Liver (tissue), 9 donors: ENCODE data around the gene SPEG. TPM values are rescaled to one million over a fixed set of nuclear protein-coding genes. Genes with fewer than 3 reads are reported as not detected.

Experiments
- DNase-seq: peaks from one replicate; pipeline ENCODE4 v3.0.0-alpha.2; 2017; ENCODE audit warnings: low spot score
- H3K27ac ChIP-seq, 2 donors: one replicate each; pipeline ENCODE4 v1.7.0; 2013; ENCODE audit warnings: inconsistent platforms in 2 of 2, low read length in 2 of 2, control low read depth in 1 of 2, low read depth in 1 of 2, mild to moderate bottlenecking in 1 of 2
- H3K27me3 ChIP-seq, 4 donors: one replicate each; pipeline versions ENCODE4 v1.6.1 to v1.7.0; 2013; ENCODE audit warnings: low read length in 3 of 4, inconsistent platforms in 1 of 4, mild to moderate bottlenecking in 1 of 4, moderate library complexity in 1 of 4; ENCODE audit not compliant: control insufficient read depth in 4 of 4, insufficient read depth in 4 of 4
- H3K36me3 ChIP-seq, 4 donors: one replicate each; pipeline versions ENCODE4 v1.6.1 to v1.7.0; 2013; ENCODE audit warnings: low read length in 3 of 4, mild to moderate bottlenecking in 3 of 4, low read depth in 1 of 4, moderate library complexity in 1 of 4; ENCODE audit not compliant: control insufficient read depth in 4 of 4, insufficient read depth in 3 of 4
- H3K4me1 ChIP-seq, 4 donors: one replicate each; pipeline versions ENCODE4 v1.6.1 to v1.7.0; 2013; ENCODE audit warnings: low read length in 3 of 4, mild to moderate bottlenecking in 3 of 4, moderate library complexity in 1 of 4; ENCODE audit not compliant: control insufficient read depth in 4 of 4, insufficient read depth in 4 of 4
- H3K4me3 ChIP-seq, 3 donors: one replicate each; pipeline versions ENCODE4 v1.6.1 to v1.7.0; 2013; ENCODE audit warnings: low read length in 3 of 3, control low read depth in 1 of 3, low read depth in 1 of 3, mild to moderate bottlenecking in 1 of 3
- H3K9ac ChIP-seq, 2 donors: one replicate each; pipeline ENCODE4 v1.7.0; 2013; ENCODE audit warnings: low read length in 2 of 2, mild to moderate bottlenecking in 2 of 2, moderate library complexity in 2 of 2, control low read depth in 1 of 2, low read depth in 1 of 2
- H3K9me3 ChIP-seq, 4 donors: one replicate each; pipeline versions ENCODE4 v1.6.1 to v1.7.0; 2013; ENCODE audit warnings: low read length in 3 of 4; ENCODE audit not compliant: control insufficient read depth in 4 of 4
- EGR1 ChIP-seq, 2 donors: IDR thresholded peaks; 2 replicates each; pipeline ENCODE4 v1.6.1; 2016 to 2018; ENCODE audit warnings: antibody characterized with exemption in 2 of 2, low read depth in 2 of 2
- FOXA1 ChIP-seq: IDR thresholded peaks from 2 replicates; pipeline ENCODE4 v1.6.1; 2016; ENCODE audit warnings: antibody characterized with exemption
- FOXA2 ChIP-seq: IDR thresholded peaks from 2 replicates; pipeline ENCODE4 v1.6.1; 2016; ENCODE audit warnings: antibody characterized with exemption
- GABPA ChIP-seq, 2 donors: IDR thresholded peaks in 1 of 2; conservative IDR thresholded peaks in 1 of 2; 2 replicates each; pipeline ENCODE4 v1.6.1; 2016; ENCODE audit warnings: antibody characterized with exemption in 2 of 2, mild to moderate bottlenecking in 1 of 2, moderate library complexity in 1 of 2
- HNF4A ChIP-seq, 2 donors: conservative IDR thresholded peaks; 2 replicates each; pipeline ENCODE4 v1.6.1; 2016; ENCODE audit warnings: antibody characterized with exemption in 2 of 2, mild to moderate bottlenecking in 2 of 2
- HNF4G ChIP-seq: IDR thresholded peaks from 2 replicates; pipeline ENCODE4 v1.6.1; 2016; ENCODE audit warnings: antibody characterized with exemption
- JUND ChIP-seq, 2 donors: IDR thresholded peaks; 2 replicates each; pipeline ENCODE4 v1.6.1; 2016; ENCODE audit warnings: antibody characterized with exemption in 2 of 2
- NR2F2 ChIP-seq: IDR thresholded peaks from 2 replicates; pipeline ENCODE4 v1.6.1; 2016; ENCODE audit warnings: antibody characterized with exemption
- RAD21 ChIP-seq, 2 donors: IDR thresholded peaks; 2 replicates each; pipeline ENCODE4 v1.6.1; 2016; ENCODE audit warnings: antibody characterized with exemption in 2 of 2, mild to moderate bottlenecking in 2 of 2
- RXRA ChIP-seq, 2 donors: IDR thresholded peaks; 2 replicates each; pipeline ENCODE4 v1.6.1; 2017 to 2018; ENCODE audit warnings: antibody characterized with exemption in 2 of 2, mild to moderate bottlenecking in 1 of 2
- SP1 ChIP-seq: IDR thresholded peaks from 2 replicates; pipeline ENCODE4 v1.6.1; 2018; ENCODE audit warnings: antibody characterized with exemption, mild to moderate bottlenecking
- TAF1 ChIP-seq: conservative IDR thresholded peaks from 2 replicates; pipeline ENCODE4 v1.6.1; 2016; ENCODE audit warnings: antibody characterized with exemption, mild to moderate bottlenecking
- YY1 ChIP-seq: IDR thresholded peaks from 2 replicates; pipeline ENCODE4 v1.6.1; 2016; ENCODE audit warnings: antibody characterized with exemption, mild to moderate bottlenecking
- WGBS: extraction: QIAGEN DNeasy Blood & Tissue Kit; methylation state at CpG from one replicate; pipeline ENCODE4 v1.1.7; 2013; 5-methylcytosine and 5-hydroxymethylcytosine counted together
- polyA plus RNA-seq, 2 donors: library from polyadenylated mRNA; stranded (reverse) in 1 of 2; unstranded in 1 of 2; fragments of 200-250 nt in 1 of 2; fragments of >200 nt in 1 of 2; fragmentation: Nextera tagmentation in 1 of 2; extraction: Ambion mirVana in 1 of 2; gene quantifications; one replicate each; pipeline versions ENCODE4 v1.2.1 to v1.2.3, GENCODE V29; 2013 to 2015
- total RNA-seq, 2 donors: library from RNA; depleted of rRNA; stranded (reverse); fragments of >200 nt; gene quantifications; one replicate each; pipeline ENCODE4 v1.2.3, GENCODE V29; 2014
- TF ChIP-seq, protein P1 (sequence below): fragments of 150-350 bp; IDR thresholded peaks from 2 replicates; pipeline ENCODE4 v1.5.1; 2017; ENCODE audit warnings: improper control_type of control experiment, low read depth, low read length; ENCODE audit not compliant: missing input control
- TF ChIP-seq, protein P2 (sequence below): IDR thresholded peaks from 2 replicates; pipeline ENCODE4 v1.6.1; 2016; ENCODE audit warnings: antibody characterized with exemption
- TF ChIP-seq, protein P3 (sequence below): IDR thresholded peaks from 2 replicates; pipeline ENCODE4 v1.6.1; 2016; ENCODE audit warnings: antibody characterized with exemption
- TF ChIP-seq, protein P4 (sequence below): IDR thresholded peaks from 2 replicates; pipeline ENCODE4 v1.6.1; 2016; ENCODE audit warnings: antibody characterized with exemption
- donor health status: healthy.
- donor health status: healthy.
- donor health status: healthy.
- donor health status: healthy.
- donor health status: healthy.

SPEG gene
- total and polyA plus RNA-seq, 4 donors, result 0.51 to 0.96 (median 0.66) TPM

DNA sequence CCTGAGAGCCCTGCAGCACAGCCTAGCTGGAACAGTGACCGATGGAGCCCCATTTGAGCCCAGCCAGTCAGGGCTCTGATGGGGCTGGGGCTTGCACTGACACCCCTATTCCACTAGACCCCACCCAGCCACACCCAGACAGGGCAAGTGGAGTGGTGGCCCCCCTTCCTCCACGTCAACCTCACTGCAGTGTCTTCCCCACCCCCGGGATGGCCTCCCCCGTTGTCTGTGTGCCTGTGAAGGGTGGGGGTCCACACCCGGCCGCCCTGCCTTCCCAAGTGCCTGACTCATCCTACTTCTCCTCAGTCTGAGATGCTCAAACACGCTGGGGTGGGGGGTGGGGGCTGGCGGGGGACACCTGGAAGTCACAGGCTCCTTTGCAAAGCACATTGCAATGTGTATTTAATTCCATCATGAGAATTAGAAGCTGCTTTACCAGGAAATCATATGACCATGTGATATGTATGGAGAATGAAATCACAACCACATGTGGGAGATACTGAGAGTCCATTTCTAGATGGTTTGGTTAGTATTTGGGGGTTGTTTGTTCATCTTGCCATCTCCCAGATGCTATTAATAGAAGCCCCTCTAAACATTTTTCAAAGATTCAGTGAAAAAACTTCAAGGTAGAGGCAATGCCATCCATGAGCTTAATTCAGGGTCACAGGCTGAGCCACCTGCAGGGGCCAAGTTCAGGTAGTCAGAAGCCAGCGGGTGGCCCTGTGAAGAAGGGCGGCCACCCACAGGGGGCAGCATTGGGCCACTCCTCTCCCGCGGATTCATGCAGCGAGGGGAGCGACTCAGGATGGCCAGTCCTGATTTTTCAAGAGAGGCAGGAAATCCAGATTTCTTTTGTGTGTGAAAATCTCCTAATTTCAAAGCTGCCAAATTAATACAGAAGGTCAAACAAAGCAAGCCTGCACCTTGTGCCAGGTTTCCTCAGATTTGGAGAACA lies 41.3 kb downstream of the SPEG start:
- Histone ChIP-seq H3K4me1 (no peaks in the 10 kb centered on the region), H3K9ac (no peak overlapping the region), H3K27ac (no peak overlapping the region), H3K36me3 (no peaks in the 10 kb centered on the region), H3K4me3 (no peak overlapping the region), H3K9me3 (no peaks in the 10 kb centered on the region), H3K27me3 (peaks cover 0 to 2% (median 0%) of the 10 kb centered on the region in 4 donors)
- peak; percentile 87 for DNase-seq
- 32% methylated on average over 14 of the region's 14 CpGs for WGBS
- TF ChIP-seq, protein P1, sequence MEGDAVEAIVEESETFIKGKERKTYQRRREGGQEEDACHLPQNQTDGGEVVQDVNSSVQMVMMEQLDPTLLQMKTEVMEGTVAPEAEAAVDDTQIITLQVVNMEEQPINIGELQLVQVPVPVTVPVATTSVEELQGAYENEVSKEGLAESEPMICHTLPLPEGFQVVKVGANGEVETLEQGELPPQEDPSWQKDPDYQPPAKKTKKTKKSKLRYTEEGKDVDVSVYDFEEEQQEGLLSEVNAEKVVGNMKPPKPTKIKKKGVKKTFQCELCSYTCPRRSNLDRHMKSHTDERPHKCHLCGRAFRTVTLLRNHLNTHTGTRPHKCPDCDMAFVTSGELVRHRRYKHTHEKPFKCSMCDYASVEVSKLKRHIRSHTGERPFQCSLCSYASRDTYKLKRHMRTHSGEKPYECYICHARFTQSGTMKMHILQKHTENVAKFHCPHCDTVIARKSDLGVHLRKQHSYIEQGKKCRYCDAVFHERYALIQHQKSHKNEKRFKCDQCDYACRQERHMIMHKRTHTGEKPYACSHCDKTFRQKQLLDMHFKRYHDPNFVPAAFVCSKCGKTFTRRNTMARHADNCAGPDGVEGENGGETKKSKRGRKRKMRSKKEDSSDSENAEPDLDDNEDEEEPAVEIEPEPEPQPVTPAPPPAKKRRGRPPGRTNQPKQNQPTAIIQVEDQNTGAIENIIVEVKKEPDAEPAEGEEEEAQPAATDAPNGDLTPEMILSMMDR, result peak; percentile 88
- TF ChIP-seq HNF4A (conservative IDR thresholded peaks at IDR 0.05) (peak in 1 of 2 donors; percentile 31), YY1 (no peak), NR2F2 (no peak), RAD21 (IDR thresholded peaks at IDR 0.05) (peak; percentile 81 to 88), FOXA1 (no peak), EGR1 (IDR thresholded peaks at IDR 0.05; ENCODE audit: low read depth in 2 of 2) (no peak)

DNA sequence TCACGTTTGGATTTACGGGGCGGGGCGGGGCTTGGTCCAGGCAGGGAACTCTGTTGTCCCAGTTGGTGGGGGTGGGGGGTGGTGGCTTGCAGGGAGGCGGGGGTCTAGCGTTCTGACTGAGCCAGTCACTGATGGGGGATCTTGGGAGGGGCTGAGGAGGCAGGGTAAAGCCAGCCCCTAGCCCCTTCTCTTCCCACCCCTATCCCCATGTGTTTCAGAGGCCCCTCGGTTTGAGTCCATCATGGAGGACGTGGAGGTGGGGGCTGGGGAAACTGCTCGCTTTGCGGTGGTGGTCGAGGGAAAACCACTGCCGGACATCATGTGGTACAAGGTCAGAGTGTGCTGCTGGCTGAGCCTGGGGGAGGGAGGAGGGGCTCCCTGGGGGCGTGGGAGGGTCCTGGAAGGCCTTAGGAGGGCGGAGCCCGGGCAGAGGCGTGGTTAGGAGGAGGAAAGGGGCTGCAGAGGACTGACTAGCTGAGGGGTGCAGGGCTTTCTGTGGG lies 42.1 kb downstream of the SPEG start:
- TF ChIP-seq, protein P2, sequence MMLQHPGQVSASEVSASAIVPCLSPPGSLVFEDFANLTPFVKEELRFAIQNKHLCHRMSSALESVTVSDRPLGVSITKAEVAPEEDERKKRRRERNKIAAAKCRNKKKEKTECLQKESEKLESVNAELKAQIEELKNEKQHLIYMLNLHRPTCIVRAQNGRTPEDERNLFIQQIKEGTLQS, result no peak
- TF ChIP-seq TAF1, result no peak
- no peak for TF ChIP-seq SP1
- no peak for TF ChIP-seq FOXA2
- no peak for TF ChIP-seq FOXA1
- no peak for TF ChIP-seq JUND (IDR thresholded peaks at IDR 0.05)
- TF ChIP-seq HNF4G, result no peak
- TF ChIP-seq, protein P3, sequence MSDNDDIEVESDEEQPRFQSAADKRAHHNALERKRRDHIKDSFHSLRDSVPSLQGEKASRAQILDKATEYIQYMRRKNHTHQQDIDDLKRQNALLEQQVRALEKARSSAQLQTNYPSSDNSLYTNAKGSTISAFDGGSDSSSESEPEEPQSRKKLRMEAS, result no peak
- TF ChIP-seq, protein P4, sequence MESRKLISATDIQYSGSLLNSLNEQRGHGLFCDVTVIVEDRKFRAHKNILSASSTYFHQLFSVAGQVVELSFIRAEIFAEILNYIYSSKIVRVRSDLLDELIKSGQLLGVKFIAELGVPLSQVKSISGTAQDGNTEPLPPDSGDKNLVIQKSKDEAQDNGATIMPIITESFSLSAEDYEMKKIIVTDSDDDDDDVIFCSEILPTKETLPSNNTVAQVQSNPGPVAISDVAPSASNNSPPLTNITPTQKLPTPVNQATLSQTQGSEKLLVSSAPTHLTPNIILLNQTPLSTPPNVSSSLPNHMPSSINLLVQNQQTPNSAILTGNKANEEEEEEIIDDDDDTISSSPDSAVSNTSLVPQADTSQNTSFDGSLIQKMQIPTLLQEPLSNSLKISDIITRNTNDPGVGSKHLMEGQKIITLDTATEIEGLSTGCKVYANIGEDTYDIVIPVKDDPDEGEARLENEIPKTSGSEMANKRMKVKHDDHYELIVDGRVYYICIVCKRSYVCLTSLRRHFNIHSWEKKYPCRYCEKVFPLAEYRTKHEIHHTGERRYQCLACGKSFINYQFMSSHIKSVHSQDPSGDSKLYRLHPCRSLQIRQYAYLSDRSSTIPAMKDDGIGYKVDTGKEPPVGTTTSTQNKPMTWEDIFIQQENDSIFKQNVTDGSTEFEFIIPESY, result no peak
- no peak for TF ChIP-seq EGR1 (IDR thresholded peaks at IDR 0.05; ENCODE audit: low read depth in 2 of 2)
- TF ChIP-seq NR2F2, result no peak
- no peak for TF ChIP-seq GABPA (IDR thresholded peaks at IDR 0.05 in 1 of 2, conservative IDR thresholded peaks at IDR 0.05 in 1 of 2)
- no peak for TF ChIP-seq RXRA (IDR thresholded peaks at IDR 0.05)
- no peak for TF ChIP-seq RAD21 (IDR thresholded peaks at IDR 0.05)
- no peak for TF ChIP-seq YY1
- no peak overlapping the region for H3K27ac ChIP-seq
- no peak overlapping the region for H3K4me3 ChIP-seq
- 9% methylated on average over 16 of the region's 16 CpGs for WGBS
- no peaks in the 10 kb centered on the region for H3K36me3 ChIP-seq
- H3K4me1 ChIP-seq, result no peaks in the 10 kb centered on the region
- no peaks in the 10 kb centered on the region for H3K9me3 ChIP-seq
- no peak overlapping the region for H3K9ac ChIP-seq
- no peak for DNase-seq
- peaks cover 0 to 2% (median 0%) of the 10 kb centered on the region in 4 donors for H3K27me3 ChIP-seq
